Stimulated activated CD8-positive, alpha-beta memory T cell treated with anti-CD3 and anti-CD28 coated beads, Interleukin-12 subunit alpha, Interleukin-12 subunit beta, amount 100 ng/mL, for 24 hours (primary cell): ENCODE measurements around the gene LANCL2.
A peak's percentile ranks its signal among the peaks of the same experiment; 100 is the strongest.

Experiments used
- DNase-seq: peaks from one replicate; pipeline ENCODE4 v3.0.0-alpha.2; 2020; ENCODE audit errors: extremely low read depth

The LANCL2 gene

GRCh38 chr7:55361560-55361959 is 3.6 kb upstream of the LANCL2 start:
- DNase-seq, result no peak

DNA sequence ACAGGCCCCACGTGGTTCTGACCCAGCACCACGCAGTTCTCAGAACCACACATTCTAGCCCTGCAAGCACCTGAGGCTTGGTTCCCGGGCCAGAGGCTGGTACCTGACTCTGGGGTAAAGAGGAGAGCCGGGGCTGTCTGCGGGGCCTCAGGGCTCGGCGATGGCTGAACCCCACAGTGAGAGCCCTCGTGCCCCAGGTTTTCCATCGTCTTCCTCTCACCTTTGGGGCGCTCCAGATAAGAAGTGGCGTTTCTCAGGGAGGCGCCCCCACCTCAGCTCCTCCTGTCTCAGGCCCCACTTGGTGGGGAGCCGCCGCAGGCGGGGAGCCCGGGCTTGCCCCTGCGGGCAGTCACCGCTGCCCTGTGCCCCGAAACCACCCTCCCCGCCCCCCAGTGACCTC is 2.2 kb upstream of the LANCL2 start:
- DNase-seq, result no peak

GRCh38 chr7:55363386-55364170 is 1.6 kb upstream of the LANCL2 start:
- no peak for DNase-seq

- peak; percentile 84 for DNase-seq
These were observed 731 bp downstream of the LANCL2 start for GRCh38 chr7:55365675-55366460.

- no peak for DNase-seq
These were observed 1.4 kb downstream of the LANCL2 start for GRCh38 chr7:55366461-55367070.

DNA sequence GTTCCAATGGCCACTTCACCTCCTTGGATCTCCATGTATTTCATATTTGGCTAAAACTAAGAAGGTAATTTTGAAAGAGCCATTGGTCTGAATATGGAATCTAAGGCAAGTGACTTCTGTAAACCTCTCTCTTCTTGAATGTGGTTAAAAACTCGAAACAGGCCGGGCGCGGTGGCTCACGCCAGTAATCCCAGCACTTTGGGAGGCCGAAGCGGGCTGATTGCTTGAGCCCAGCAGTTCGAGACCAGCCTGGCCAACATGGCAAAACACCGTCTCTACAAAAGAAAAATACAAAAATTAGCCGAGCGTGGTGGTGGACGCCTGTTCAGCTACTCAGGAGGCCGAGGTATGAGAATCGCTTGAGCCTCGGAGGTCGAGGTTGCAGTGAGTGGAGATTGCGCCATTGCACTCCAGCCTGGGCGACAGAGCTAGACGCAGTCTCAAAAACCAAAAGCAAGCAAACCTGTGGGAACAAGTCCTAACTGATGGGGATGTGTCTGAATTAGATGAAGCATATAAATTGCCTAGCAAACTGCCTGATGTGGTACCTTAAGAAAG is 2.2 kb downstream of the LANCL2 start:
- DNase-seq, result no peak

GRCh38 chr7:55369427-55370400 is 4.6 kb downstream of the LANCL2 start:
- no peak for DNase-seq

DNA sequence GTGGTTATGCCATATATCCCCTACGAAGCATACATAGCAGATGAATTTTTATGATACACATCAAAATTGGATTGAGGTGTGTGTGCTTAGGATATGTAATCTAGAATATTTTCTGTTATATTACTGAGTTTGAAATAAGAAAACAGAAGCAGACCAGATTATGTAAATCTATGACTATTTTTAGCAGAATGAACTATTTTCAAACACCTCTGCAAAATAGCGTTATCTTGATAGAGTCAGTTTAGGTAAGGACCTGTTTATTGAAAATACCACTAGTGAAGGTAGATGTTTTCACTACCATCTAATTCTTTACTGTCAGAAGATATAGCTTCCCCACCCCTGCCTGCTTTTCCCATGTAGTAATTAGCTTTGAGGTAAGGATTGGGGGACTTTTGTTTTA is 9.1 kb downstream of the LANCL2 start:
- no peak for DNase-seq

DNA sequence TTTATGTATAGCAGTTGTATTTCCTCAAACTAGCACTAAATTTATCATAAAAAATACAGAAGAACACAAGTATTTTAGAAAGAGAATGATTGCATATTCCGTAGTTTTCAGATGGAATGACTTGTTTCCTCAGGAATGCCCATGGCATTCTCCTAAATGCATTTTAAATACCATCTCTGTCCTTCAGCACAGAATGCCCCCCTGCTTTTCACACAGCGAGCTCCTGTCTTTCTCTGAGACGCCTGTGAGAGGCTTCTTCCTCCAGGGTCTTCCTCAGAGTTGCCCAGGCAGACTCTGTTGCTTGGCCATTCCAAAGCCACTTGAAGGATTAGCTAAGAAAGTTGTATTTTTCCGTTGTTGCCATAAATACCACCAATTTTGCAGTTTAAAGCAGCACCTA is 10.1 kb downstream of the LANCL2 start:
- DNase-seq, result no peak

- no peak for DNase-seq
These were observed 12.2 kb downstream of the LANCL2 start for GRCh38 chr7:55377162-55377817.

GRCh38 chr7:55379285-55379684 is 14.1 kb downstream of the LANCL2 start:
- no peak for DNase-seq

DNA sequence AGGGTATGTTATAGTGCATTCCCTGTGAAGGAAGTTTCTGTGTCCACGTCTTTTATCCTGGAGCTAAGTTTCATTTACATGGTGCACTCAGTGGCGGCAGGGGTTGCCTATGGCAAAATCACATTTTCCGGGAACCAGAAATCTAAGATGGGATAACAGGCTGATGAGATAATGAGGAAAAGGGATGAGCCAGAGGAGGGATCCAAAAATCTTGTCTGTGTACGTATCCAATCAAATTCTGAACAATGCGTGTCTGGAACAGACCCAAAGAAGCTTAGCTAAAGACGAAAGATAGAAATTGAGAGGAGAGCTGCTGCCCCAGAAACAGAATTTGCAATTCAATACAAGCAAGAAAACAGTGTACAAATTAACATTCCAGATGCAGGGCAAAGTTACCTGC is 16.1 kb downstream of the LANCL2 start:
- no peak for DNase-seq

GRCh38 chr7:55381696-55382095 is 16.6 kb downstream of the LANCL2 start:
- DNase-seq, result no peak

DNA sequence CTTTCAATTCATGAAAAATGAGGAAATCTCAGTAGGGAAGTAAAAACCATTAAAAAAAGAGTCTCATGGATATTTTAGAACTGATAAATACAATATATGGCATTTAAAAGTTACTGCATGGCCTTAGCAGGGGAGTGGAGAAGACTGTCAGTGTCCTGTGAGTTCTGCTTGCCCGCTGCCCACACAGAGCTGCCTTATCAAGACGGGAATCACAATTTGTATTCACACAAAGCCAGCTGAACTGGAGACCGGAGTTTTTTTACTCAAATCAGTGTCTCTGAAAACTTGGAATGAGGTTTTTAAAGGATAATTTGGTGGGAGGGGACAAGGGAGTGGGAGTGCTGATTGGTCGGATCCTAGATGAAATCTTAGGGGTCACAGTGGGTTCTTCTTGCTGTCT is 17.1 kb downstream of the LANCL2 start:
- no peak for DNase-seq

GRCh38 chr7:55386541-55386940 is 21.4 kb downstream of the LANCL2 start:
- no peak for DNase-seq

DNA sequence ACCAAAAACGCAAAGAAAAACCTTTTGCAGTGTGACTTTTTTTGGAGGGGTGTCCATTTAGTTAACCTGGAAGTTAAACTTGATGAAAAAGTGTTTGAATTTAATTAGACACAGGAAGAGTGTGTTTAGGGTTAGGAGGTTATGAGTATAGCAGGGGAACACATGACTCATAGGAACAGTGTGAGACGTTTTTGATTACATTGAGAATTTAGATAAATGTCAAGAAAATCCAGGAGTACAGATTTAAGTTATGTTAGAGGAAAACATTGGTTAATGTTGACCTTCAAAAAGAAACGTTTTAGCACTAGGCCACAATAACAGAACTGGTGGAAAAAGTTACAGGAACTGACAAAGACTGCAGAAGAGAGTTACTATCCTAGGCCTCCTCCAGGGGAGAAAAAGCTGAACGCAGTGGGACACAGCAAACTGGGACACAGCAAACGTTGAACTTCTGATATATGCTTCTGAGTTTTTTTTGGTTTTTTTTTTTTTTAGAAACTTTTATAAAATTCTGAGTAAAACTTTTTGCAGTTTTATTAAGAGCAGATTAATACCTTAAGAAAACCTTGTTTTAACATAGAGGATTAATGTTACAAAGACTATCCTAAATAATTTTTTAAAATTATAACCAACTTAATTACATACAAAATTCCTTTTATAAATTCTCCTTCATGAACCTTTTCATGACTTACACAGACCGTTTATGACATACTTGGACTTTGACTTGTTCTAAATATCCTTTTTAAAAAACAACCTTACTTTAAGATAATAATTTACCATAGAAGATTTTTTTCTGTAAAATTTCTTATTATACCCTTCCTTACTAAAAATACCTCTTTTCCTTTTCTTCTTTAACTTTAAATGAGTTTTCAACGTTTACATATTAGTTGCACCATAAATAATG is 22.2 kb downstream of the LANCL2 start:
- DNase-seq, result no peak

GRCh38 chr7:55396233-55396785 is 31.2 kb downstream of the LANCL2 start:
- no peak for DNase-seq

DNA sequence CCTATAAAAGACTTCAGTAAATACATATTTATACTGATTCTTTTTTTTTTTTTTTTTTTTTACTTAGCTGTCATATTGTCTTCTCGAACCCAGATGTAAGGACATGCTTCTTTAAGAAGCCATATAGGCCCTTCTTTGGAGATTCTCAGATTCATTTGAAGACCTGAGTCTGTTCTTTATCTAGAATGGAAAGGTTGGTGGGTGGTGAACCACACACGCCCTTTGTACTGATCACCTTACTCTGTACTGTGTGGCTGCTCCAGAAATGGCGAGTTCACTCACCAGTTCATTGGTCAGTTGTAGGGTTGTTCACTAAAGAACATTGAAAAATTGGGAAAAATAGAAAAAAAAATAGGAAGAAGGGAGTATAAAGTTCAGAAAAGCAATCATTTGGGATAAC is 32.5 kb downstream of the LANCL2 start:
- DNase-seq, result no peak

GRCh38 chr7:55400191-55400590 is 35.1 kb downstream of the LANCL2 start:
- DNase-seq, result no peak
